Mesothelial cell of epicardium (in vitro differentiated cells): ENCODE data around the gene PLIN3. TPM values are rescaled to one million over a fixed set of nuclear protein-coding genes. Genes with fewer than 3 reads are reported as not detected.
"Not testable (repeated sequence)": the region's sequence is repeated elsewhere in the genome, so short reads cannot be mapped to it uniquely, and the experiment has no call there.

Experiments
- DNase-seq, 2 experiments: peaks; one replicate each; pipeline ENCODE4 v3.0.0; 2021; ENCODE audit warnings: low spot score in 2 of 2; ENCODE audit not compliant: unreplicated experiment in 2 of 2
- H3K27ac Mint-ChIP-seq: 2 replicates; pipeline ENCODE4 v1.8.0; 2021; ENCODE audit warnings: mixed read lengths
- H3K27me3 Mint-ChIP-seq: 2 replicates; pipeline ENCODE4 v1.8.0; 2021; ENCODE audit warnings: low read depth, mixed read lengths
- H3K36me3 Mint-ChIP-seq: 2 replicates; pipeline ENCODE4 v1.8.0; 2021; ENCODE audit warnings: mixed read lengths
- H3K4me1 Mint-ChIP-seq: 2 replicates; pipeline ENCODE4 v1.8.0; 2021; ENCODE audit warnings: mixed read lengths
- H3K4me3 Mint-ChIP-seq: 2 replicates; pipeline ENCODE4 v1.8.0; 2021; ENCODE audit warnings: mild to moderate bottlenecking, moderate library complexity, mixed read lengths
- H3K9me3 Mint-ChIP-seq: 2 replicates; pipeline ENCODE4 v1.8.0; 2021; ENCODE audit warnings: mixed read lengths
- total RNA-seq: library from RNA; stranded (reverse); gene quantifications from 3 replicates; pipeline ENCODE4 v1.2.1, GENCODE V29; 2021
- TF ChIP-seq, protein P1 (sequence below): fragments of 200-600 bp; sonication (generic); IDR thresholded peaks from one replicate; pipeline ENCODE4 v1.5.0; 2021; ENCODE audit warnings: antibody characterized with exemption; ENCODE audit not compliant: unreplicated experiment

The PLIN3 gene
- total RNA-seq, 1 donor from 2014 or later, result 55.6 TPM

DNA sequence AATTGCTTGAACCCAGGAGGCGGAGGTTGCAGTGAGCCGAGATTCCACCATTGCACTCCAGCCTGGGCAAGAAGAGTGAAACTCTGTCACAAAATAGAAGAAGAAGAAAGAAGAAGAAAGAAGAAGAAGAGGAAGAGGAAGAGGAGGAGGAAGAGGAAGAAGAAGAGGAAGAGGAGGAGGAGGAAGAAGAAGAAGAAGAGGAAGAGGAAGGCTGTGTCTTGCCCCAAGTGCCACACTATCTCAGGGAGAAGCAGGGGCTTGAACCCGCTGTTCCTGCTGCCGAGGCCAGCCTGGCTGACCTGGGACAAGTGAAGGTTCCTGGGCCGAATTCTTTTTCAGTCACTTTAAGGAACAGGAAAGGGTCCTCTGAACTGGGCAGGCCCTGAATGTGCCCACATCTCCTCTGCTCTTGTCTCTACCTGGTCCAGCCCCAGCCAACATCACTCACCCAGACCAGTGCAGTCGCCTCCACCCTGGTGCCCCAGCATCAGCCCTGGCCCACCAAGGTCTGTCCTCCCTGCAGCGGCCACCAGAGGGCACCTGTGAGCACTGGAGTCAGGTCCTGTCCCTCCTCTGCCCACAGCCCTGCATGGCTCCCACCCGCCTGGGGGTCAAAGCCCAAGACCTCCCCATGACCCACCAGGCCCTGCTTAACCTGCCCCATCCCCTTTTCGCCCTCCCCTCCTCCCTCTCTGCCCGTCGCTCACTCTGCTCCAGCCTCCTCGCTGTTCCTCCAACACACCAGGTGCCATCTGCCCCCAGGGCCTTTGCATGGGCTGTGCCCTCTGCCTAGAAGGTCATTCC, 55.9 kb downstream of the PLIN3 start:
- Mint-ChIP-seq H3K4me3 (no peak overlapping the region), H3K27ac (no peak overlapping the region), H3K9me3 (peaks cover 3% of the 10 kb centered on the region), H3K27me3 (no peaks in the 10 kb centered on the region), H3K36me3 (peaks cover 2% of the 10 kb centered on the region), H3K4me1 (peaks cover 5% of the 10 kb centered on the region)
- DNase-seq, result peak; percentile 67 to 86
- TF ChIP-seq, protein P1, sequence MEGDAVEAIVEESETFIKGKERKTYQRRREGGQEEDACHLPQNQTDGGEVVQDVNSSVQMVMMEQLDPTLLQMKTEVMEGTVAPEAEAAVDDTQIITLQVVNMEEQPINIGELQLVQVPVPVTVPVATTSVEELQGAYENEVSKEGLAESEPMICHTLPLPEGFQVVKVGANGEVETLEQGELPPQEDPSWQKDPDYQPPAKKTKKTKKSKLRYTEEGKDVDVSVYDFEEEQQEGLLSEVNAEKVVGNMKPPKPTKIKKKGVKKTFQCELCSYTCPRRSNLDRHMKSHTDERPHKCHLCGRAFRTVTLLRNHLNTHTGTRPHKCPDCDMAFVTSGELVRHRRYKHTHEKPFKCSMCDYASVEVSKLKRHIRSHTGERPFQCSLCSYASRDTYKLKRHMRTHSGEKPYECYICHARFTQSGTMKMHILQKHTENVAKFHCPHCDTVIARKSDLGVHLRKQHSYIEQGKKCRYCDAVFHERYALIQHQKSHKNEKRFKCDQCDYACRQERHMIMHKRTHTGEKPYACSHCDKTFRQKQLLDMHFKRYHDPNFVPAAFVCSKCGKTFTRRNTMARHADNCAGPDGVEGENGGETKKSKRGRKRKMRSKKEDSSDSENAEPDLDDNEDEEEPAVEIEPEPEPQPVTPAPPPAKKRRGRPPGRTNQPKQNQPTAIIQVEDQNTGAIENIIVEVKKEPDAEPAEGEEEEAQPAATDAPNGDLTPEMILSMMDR, result peak; percentile 87

DNA sequence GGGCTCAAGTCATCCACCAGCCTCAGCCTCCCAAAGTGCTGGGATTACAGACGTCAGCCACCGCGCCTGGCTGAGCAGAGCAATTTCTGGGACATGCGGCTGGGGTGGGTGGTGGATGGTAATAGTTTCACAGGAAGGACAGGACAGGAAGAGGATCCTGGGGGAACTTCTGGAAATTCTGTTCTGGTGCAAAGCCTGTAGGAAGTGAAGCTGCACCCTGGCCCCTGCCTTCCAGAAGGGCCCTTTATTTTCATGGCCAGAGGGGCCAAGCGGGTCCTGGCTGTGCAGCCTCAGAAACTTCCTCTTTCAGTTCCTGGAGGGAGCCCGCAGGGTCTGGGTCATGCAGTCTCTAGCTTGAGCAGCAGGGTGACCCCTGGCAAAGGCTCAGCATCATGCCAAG, 60.3 kb downstream of the PLIN3 start:
- DNase-seq, result no peak
- Mint-ChIP-seq H3K27me3 (no peaks in the 10 kb centered on the region), H3K36me3 (no peaks in the 10 kb centered on the region), H3K9me3 (no peaks in the 10 kb centered on the region), H3K4me3 (no peak overlapping the region), H3K27ac (no peak overlapping the region), H3K4me1 (peaks cover 2% of the 10 kb centered on the region)
- TF ChIP-seq, protein P1, result no peak

DNA sequence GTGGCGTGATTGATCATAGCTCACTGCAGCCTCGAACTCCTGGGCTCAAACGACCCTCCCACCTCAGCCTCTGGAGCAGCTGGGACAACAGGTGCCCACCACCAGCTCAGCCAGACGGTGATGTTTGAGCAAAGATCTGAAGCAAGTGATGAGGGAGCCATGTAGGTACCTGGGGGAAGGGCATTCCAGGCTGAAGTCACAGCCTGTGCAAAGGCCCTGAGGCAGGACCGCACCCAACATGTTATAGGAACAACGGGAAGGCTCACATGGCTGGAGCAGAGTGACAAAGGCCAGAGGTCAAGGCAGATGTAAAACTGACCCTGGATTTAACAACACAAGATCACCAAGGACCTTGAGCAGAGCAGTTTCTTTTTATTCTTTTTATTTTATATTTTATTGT, 61.1 kb downstream of the PLIN3 start:
- Mint-ChIP-seq H3K27me3 (no peaks in the 10 kb centered on the region), H3K27ac (no peak overlapping the region), H3K4me3 (no peak overlapping the region), H3K4me1 (peaks cover 2% of the 10 kb centered on the region), H3K9me3 (no peaks in the 10 kb centered on the region), H3K36me3 (no peaks in the 10 kb centered on the region)
- DNase-seq, result no peak
- TF ChIP-seq, protein P1, result no peak

DNA sequence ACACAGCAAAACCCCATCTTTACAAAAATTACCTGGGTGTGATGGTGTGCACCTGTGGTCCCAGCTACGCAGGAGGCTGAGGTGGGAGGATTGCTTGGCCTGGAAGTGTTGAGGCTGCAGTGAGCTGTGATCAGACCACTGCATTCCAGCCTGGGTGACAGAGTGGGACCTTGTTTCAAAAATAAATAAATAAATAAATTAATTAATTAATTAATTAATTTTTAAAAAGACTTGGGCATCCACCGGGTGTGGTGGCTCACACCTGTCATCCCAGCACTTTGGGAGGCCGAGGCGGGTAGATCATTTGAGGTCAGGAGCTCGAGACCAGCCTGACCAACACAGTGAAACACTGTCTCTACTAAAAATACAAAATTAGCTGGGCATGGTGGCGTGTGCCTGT, 62.3 kb downstream of the PLIN3 start:
- not testable (repeated sequence) for H3K27me3 Mint-ChIP-seq, H3K36me3 Mint-ChIP-seq, H3K4me3 Mint-ChIP-seq, DNase-seq, H3K9me3 Mint-ChIP-seq, H3K4me1 Mint-ChIP-seq, H3K27ac Mint-ChIP-seq

DNA sequence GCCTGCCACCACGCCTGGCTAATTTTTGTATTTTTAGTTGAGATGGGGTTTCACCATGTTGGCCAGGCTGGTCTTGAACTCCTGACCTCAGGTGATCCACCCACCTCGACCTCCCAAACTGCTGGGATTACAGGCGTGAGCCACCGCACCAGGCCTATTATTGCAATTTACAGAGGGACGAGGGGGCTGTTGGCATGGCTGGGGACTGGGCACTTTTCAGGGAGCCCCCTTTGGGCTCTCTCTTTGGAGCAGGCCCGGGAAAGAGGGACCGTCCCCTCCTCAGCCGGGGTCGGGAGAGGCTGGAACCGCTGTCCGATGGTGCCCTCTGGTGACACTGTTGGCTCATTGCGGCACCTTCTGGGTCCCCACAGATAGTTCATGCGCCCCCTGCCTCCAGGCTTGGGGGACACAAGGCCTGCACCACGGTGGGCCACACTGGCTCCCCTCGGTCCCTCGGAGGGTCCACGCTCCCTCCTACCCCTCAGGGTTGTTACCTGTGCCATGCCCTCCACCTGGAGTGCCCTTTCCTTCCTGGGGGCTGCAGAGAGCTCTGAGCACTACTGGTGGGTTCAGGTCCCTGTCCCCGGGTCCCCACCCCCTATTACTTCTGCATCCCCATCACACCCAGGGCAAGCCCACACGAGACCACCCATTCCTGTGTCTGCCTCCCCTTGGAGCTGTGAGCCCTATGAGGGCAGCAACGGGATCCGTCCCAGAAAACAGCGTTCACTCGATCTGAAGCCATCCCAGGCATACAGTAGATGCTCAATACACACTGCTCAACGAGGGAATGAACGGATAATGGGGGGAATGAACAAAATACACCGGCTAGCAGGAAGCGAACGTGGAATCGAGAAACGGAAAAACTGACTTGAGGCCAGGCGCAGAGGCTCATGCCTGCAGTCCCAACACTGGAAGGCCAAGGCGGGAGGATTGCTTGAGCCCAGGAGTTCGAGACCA, 63.5 kb downstream of the PLIN3 start:
- TF ChIP-seq, protein P1, result peak; percentile 54
- peaks cover 2% of the 10 kb centered on the region for H3K4me1 Mint-ChIP-seq
- no peak overlapping the region for H3K27ac Mint-ChIP-seq
- H3K9me3 Mint-ChIP-seq, result no peaks in the 10 kb centered on the region
- H3K27me3 Mint-ChIP-seq, result no peaks in the 10 kb centered on the region
- no peak overlapping the region for H3K4me3 Mint-ChIP-seq
- H3K36me3 Mint-ChIP-seq, result peaks cover 2% of the 10 kb centered on the region
- peak; percentile 61 to 75 for DNase-seq

DNA sequence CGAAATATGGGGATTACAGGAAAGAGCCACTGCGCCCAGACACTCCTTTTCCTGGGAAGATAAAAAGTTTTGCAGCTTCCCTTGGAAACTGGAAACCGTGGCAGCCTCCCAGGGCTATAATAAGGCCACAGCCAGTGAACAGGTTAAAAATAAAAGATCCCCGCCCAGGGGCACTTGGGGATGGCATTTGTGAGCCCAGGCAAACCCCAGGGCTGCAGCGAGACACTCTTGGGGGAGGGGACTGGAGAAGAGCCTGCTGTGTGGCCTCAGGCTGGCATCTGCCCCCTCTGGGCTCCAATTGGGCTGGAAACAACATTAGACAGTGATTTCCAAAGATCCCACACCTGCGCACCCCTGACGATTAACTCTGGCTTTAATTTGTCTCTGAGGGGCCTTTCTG, 64.8 kb downstream of the PLIN3 start:
- no peak overlapping the region for H3K4me3 Mint-ChIP-seq
- peaks cover 2% of the 10 kb centered on the region for H3K4me1 Mint-ChIP-seq
- TF ChIP-seq, protein P1, result no peak
- H3K27ac Mint-ChIP-seq, result no peak overlapping the region
- peaks cover 8% of the 10 kb centered on the region for H3K36me3 Mint-ChIP-seq
- no peaks in the 10 kb centered on the region for H3K27me3 Mint-ChIP-seq
- no peak for DNase-seq
- H3K9me3 Mint-ChIP-seq, result no peaks in the 10 kb centered on the region
